Measurements from ENCODE around the gene CD69. TPM values are rescaled to one million over a fixed set of nuclear protein-coding genes. Genes with fewer than 3 reads are reported as not detected.

CD69 gene
- polyA plus RNA-seq (2013, experiment 1 of 2), result 0.03 TPM
- polyA plus RNA-seq (2013, experiment 2 of 2), result 0.03 TPM

- H3K4me2 ChIP-seq (ENCODE audit: low read length), result no peak within 1 kb of the TSS
- H4K8ac ChIP-seq (ENCODE audit: low read depth, low read length), result no peak within 1 kb of the TSS
- H3K36me3 ChIP-seq (ENCODE audit: control insufficient read depth, insufficient read depth, low read length), result no peaks in the 10 kb centered on the region
- H3K4ac ChIP-seq (ENCODE audit: low read depth, low read length), result no peak within 1 kb of the TSS
- H3K79me1 ChIP-seq (ENCODE audit: low read length), result no peaks in the 10 kb centered on the region
- H3K27ac ChIP-seq (ENCODE audit: low read depth, low read length), result no peak within 1 kb of the TSS
- no peaks in the 10 kb centered on the region for H3K4me1 ChIP-seq (ENCODE audit: control insufficient read depth, low read depth, low read length)
- H3K23ac ChIP-seq (ENCODE audit: low read length), result no peak within 1 kb of the TSS
- no peak within 1 kb of the TSS for H2BK5ac ChIP-seq (ENCODE audit: low read length)
- no peak within 1 kb of the TSS for H3K4me3 ChIP-seq (ENCODE audit: low read length)
- H2AK5ac ChIP-seq (ENCODE audit: low read length), result no peak within 1 kb of the TSS
- no peak within 1 kb of the TSS for H4K5ac ChIP-seq (ENCODE audit: low read length)
- no peaks in the 10 kb centered on the region for H3K79me2 ChIP-seq (ENCODE audit: control insufficient read depth, insufficient read depth, low read length)
- DNase-seq, result no peak
- no peak within 1 kb of the TSS for H2BK15ac ChIP-seq (replicated peaks; ENCODE audit: low read depth)
- H3K56ac ChIP-seq (ENCODE audit: low read length), result no peak within 1 kb of the TSS
- H3K27me3 ChIP-seq (ENCODE audit: insufficient read depth, low read length, poor library complexity), result no peaks in the 10 kb centered on the region
- WGBS (ENCODE audit: extremely low coverage, insufficient coverage, low lambda C conversion rate), result no CpG with 5 or more reads among the region's 6 CpGs
- H3K18ac ChIP-seq (ENCODE audit: low read length), result no peak within 1 kb of the TSS
- H3K9ac ChIP-seq (ENCODE audit: low read length), result no peak within 1 kb of the TSS
- no peak within 1 kb of the TSS for H2BK120ac ChIP-seq (ENCODE audit: low read depth, low read length)
Measured at GRCh38 chr12:9760699-9761418, at the start of gene CD69. CD69 (minus strand) TSS chr12:9760901; CDS start chr12:9760820, 81 bp downstream.

- Histone ChIP-seq H3K4me1 (ENCODE audit: control insufficient read depth, low read depth, low read length) (no peaks in the 10 kb centered on the region), H3K56ac (ENCODE audit: low read length) (no peak overlapping the region), H3K4ac (ENCODE audit: low read depth, low read length) (no peak overlapping the region), H2AK5ac (ENCODE audit: low read length) (no peak overlapping the region), H2BK15ac (replicated peaks; ENCODE audit: low read depth) (no peak overlapping the region), H2BK5ac (ENCODE audit: low read length) (no peak overlapping the region), H4K8ac (ENCODE audit: low read depth, low read length) (no peak overlapping the region), H3K9ac (ENCODE audit: low read length) (no peak overlapping the region), H3K18ac (ENCODE audit: low read length) (no peak overlapping the region), H3K4me3 (ENCODE audit: low read length) (no peak overlapping the region), H3K27ac (ENCODE audit: low read depth, low read length) (no peak overlapping the region), H2BK120ac (ENCODE audit: low read depth, low read length) (no peak overlapping the region), H3K79me1 (ENCODE audit: low read length) (no peaks in the 10 kb centered on the region), H3K79me2 (ENCODE audit: control insufficient read depth, insufficient read depth, low read length) (no peaks in the 10 kb centered on the region), H3K4me2 (ENCODE audit: low read length) (no peak overlapping the region), H3K36me3 (ENCODE audit: control insufficient read depth, insufficient read depth, low read length) (no peaks in the 10 kb centered on the region), H4K5ac (ENCODE audit: low read length) (no peak overlapping the region), H3K27me3 (ENCODE audit: insufficient read depth, low read length, poor library complexity) (no peaks in the 10 kb centered on the region), H3K23ac (ENCODE audit: low read length) (no peak overlapping the region)
- no peak for DNase-seq
Measured at GRCh38 chr12:9809866-9810265, 49.2 kb upstream of the CD69 start.

GRCh38 chr12:9809338-9809737 is 48.6 kb upstream of the CD69 start:
- Histone ChIP-seq H3K18ac (ENCODE audit: low read length) (no peak overlapping the region), H2BK5ac (ENCODE audit: low read length) (no peak overlapping the region), H3K56ac (ENCODE audit: low read length) (no peak overlapping the region)

DNA sequence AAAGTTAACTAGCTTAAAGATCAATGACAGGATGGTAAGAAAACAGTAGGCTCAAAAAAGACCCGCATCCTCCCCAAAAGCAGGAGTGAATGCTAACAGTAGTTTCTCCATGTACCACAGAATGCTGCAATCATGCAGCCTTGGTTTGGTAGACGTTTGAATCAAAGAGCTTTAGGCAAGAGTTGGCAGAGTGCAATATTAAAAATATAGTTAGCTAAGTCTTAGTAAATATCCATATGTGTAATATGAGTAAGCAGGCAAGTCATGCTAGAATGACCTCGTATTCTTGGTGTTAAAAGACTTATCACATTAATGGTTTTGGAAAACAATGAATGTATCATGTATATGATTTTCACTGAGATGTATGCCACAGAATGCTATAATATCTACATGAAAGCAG is 47.8 kb upstream of the CD69 start:
- H3K23ac ChIP-seq (ENCODE audit: low read length), result no peak overlapping the region
- no peaks in the 10 kb centered on the region for H3K4me1 ChIP-seq (ENCODE audit: control insufficient read depth, low read depth, low read length)
- H3K27me3 ChIP-seq (ENCODE audit: insufficient read depth, low read length, poor library complexity), result no peaks in the 10 kb centered on the region
- H4K8ac ChIP-seq (ENCODE audit: low read depth, low read length), result no peak overlapping the region
- H3K4ac ChIP-seq (ENCODE audit: low read depth, low read length), result no peak overlapping the region
- H2BK120ac ChIP-seq (ENCODE audit: low read depth, low read length), result no peak overlapping the region
- no peak overlapping the region for H3K27ac ChIP-seq (ENCODE audit: low read depth, low read length)
- no peaks in the 10 kb centered on the region for H3K79me1 ChIP-seq (ENCODE audit: low read length)
- no peak overlapping the region for H3K4me3 ChIP-seq (ENCODE audit: low read length)
- no peak overlapping the region for H3K18ac ChIP-seq (ENCODE audit: low read length)
- no peak overlapping the region for H2AK5ac ChIP-seq (ENCODE audit: low read length)
- no peak overlapping the region for H3K56ac ChIP-seq (ENCODE audit: low read length)
- no peaks in the 10 kb centered on the region for H3K79me2 ChIP-seq (ENCODE audit: control insufficient read depth, insufficient read depth, low read length)
- no peak overlapping the region for H2BK15ac ChIP-seq (replicated peaks; ENCODE audit: low read depth)
- WGBS (ENCODE audit: extremely low coverage, insufficient coverage, low lambda C conversion rate), result no CpG with 5 or more reads among the region's 3 CpGs
- H3K9ac ChIP-seq (ENCODE audit: low read length), result no peak overlapping the region
- H3K36me3 ChIP-seq (ENCODE audit: control insufficient read depth, insufficient read depth, low read length), result no peaks in the 10 kb centered on the region
- no peak for DNase-seq
- no peak overlapping the region for H2BK5ac ChIP-seq (ENCODE audit: low read length)
- H3K4me2 ChIP-seq (ENCODE audit: low read length), result no peak overlapping the region
- no peak overlapping the region for H4K5ac ChIP-seq (ENCODE audit: low read length)

More at GRCh38 chr12:9809338-9809737, 48.6 kb upstream of the CD69 start:
- DNase-seq, result no peak
- no peak overlapping the region for H3K23ac ChIP-seq (ENCODE audit: low read length)
- H3K4ac ChIP-seq (ENCODE audit: low read depth, low read length), result no peak overlapping the region
- 100% methylated on average over 1 of the region's 4 CpGs for WGBS (ENCODE audit: extremely low coverage, insufficient coverage, low lambda C conversion rate)
- H4K8ac ChIP-seq (ENCODE audit: low read depth, low read length), result no peak overlapping the region
- no peak overlapping the region for H3K4me2 ChIP-seq (ENCODE audit: low read length)
- no peaks in the 10 kb centered on the region for H3K36me3 ChIP-seq (ENCODE audit: control insufficient read depth, insufficient read depth, low read length)
- H3K9ac ChIP-seq (ENCODE audit: low read length), result no peak overlapping the region
- H3K4me3 ChIP-seq (ENCODE audit: low read length), result no peak overlapping the region
- no peaks in the 10 kb centered on the region for H3K79me1 ChIP-seq (ENCODE audit: low read length)
- no peak overlapping the region for H4K5ac ChIP-seq (ENCODE audit: low read length)
- H3K27me3 ChIP-seq (ENCODE audit: insufficient read depth, low read length, poor library complexity), result no peaks in the 10 kb centered on the region
- H2BK15ac ChIP-seq (replicated peaks; ENCODE audit: low read depth), result no peak overlapping the region
- H3K79me2 ChIP-seq (ENCODE audit: control insufficient read depth, insufficient read depth, low read length), result no peaks in the 10 kb centered on the region
- no peaks in the 10 kb centered on the region for H3K4me1 ChIP-seq (ENCODE audit: control insufficient read depth, low read depth, low read length)
- no peak overlapping the region for H3K27ac ChIP-seq (ENCODE audit: low read depth, low read length)
- H2AK5ac ChIP-seq (ENCODE audit: low read length), result no peak overlapping the region
- H2BK120ac ChIP-seq (ENCODE audit: low read depth, low read length), result no peak overlapping the region

DNA sequence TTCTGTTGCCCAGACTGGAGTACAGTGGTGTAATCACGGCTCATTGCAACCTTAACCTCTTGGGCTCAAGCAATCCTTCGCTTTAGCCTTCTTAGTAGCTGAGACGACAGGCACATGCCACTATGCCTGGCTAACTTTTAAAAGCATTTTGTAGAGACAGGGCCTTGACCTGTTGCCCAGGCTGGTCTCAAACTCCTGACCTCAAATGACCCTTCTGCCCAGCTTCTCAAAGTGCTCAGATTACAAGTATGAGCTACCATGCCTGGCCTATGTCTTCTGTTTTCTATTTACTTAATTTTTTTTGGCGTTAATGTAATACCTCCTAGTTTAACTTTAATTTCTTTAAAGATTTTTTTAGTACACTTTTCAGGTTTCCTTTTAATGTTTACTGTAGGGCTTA is 46.0 kb upstream of the CD69 start:
- no CpG with 5 or more reads among the region's 4 CpGs for WGBS (ENCODE audit: extremely low coverage, insufficient coverage, low lambda C conversion rate)
- Histone ChIP-seq H3K23ac (ENCODE audit: low read length) (no peak overlapping the region), H3K4me3 (ENCODE audit: low read length) (no peak overlapping the region), H2BK120ac (ENCODE audit: low read depth, low read length) (no peak overlapping the region), H2BK5ac (ENCODE audit: low read length) (no peak overlapping the region), H3K18ac (ENCODE audit: low read length) (no peak overlapping the region), H3K79me2 (ENCODE audit: control insufficient read depth, insufficient read depth, low read length) (no peaks in the 10 kb centered on the region), H3K4me1 (ENCODE audit: control insufficient read depth, low read depth, low read length) (no peaks in the 10 kb centered on the region), H2BK15ac (replicated peaks; ENCODE audit: low read depth) (no peak overlapping the region), H4K5ac (ENCODE audit: low read length) (no peak overlapping the region), H3K27ac (ENCODE audit: low read depth, low read length) (no peak overlapping the region), H3K36me3 (ENCODE audit: control insufficient read depth, insufficient read depth, low read length) (no peaks in the 10 kb centered on the region), H4K8ac (ENCODE audit: low read depth, low read length) (no peak overlapping the region), H3K9ac (ENCODE audit: low read length) (no peak overlapping the region), H3K79me1 (ENCODE audit: low read length) (no peaks in the 10 kb centered on the region), H3K4ac (ENCODE audit: low read depth, low read length) (no peak overlapping the region), H3K56ac (ENCODE audit: low read length) (no peak overlapping the region), H3K27me3 (ENCODE audit: insufficient read depth, low read length, poor library complexity) (no peaks in the 10 kb centered on the region), H2AK5ac (ENCODE audit: low read length) (no peak overlapping the region), H3K4me2 (ENCODE audit: low read length) (no peak overlapping the region)
- DNase-seq, result no peak

GRCh38 chr12:9805883-9806282 is 45.2 kb upstream of the CD69 start:
- Histone ChIP-seq H4K8ac (ENCODE audit: low read depth, low read length) (no peak overlapping the region), H4K5ac (ENCODE audit: low read length) (no peak overlapping the region), H2BK5ac (ENCODE audit: low read length) (no peak overlapping the region), H3K4me3 (ENCODE audit: low read length) (no peak overlapping the region), H3K56ac (ENCODE audit: low read length) (no peak overlapping the region), H3K27ac (ENCODE audit: low read depth, low read length) (no peak overlapping the region), H3K27me3 (ENCODE audit: insufficient read depth, low read length, poor library complexity) (no peaks in the 10 kb centered on the region), H3K4me2 (ENCODE audit: low read length) (no peak overlapping the region), H3K18ac (ENCODE audit: low read length) (no peak overlapping the region), H3K79me1 (ENCODE audit: low read length) (no peaks in the 10 kb centered on the region), H3K9ac (ENCODE audit: low read length) (no peak overlapping the region), H3K79me2 (ENCODE audit: control insufficient read depth, insufficient read depth, low read length) (no peaks in the 10 kb centered on the region), H3K4ac (ENCODE audit: low read depth, low read length) (no peak overlapping the region), H3K23ac (ENCODE audit: low read length) (no peak overlapping the region), H3K36me3 (ENCODE audit: control insufficient read depth, insufficient read depth, low read length) (no peaks in the 10 kb centered on the region), H2AK5ac (ENCODE audit: low read length) (no peak overlapping the region), H3K4me1 (ENCODE audit: control insufficient read depth, low read depth, low read length) (no peaks in the 10 kb centered on the region), H2BK15ac (replicated peaks; ENCODE audit: low read depth) (no peak overlapping the region), H2BK120ac (ENCODE audit: low read depth, low read length) (no peak overlapping the region)
- no peak for DNase-seq
- WGBS (ENCODE audit: extremely low coverage, insufficient coverage, low lambda C conversion rate), result no CpG with 5 or more reads among the region's 2 CpGs

Data from mesendoderm (in vitro differentiated cells).